Caco-2 (cell line): Measurements from ENCODE around the gene GDAP2. TPM values are rescaled to one million over a fixed set of nuclear protein-coding genes. Genes with fewer than 3 reads are reported as not detected.

Experiments
- BruUV-seq: library from RNA; stranded (reverse); fragments of 400-500 nt; replicated peaks from 2 replicates; lab custom pipeline; 2021; lab: Mats Ljungman, UMichigan
- CTCF ChIA-PET: fragments of 300-600 bp; sonication (Branson Sonifier 250); formaldehyde crosslinking; loops from one replicate; lab custom pipeline; 2022; ENCODE audit warnings: antibody characterized with exemption; lab: Charles Lee
- POLR2A ChIA-PET: fragments of 300-600 bp; sonication (Branson Sonifier 250); formaldehyde crosslinking; loops from one replicate; lab custom pipeline; 2022; ENCODE audit warnings: antibody characterized with exemption; lab: Charles Lee
- DNase-seq, 2 experiments: peaks; one replicate each; pipeline versions ENCODE4 v3.0.0 to v3.0.0-alpha.2; 2020 to 2022
- H3K27me3 ChIP-seq: replicated peaks from 2 replicates; pipeline ENCODE4 v1.6.0; 2011; ENCODE audit warnings: low read length; ENCODE audit not compliant: control insufficient read depth, insufficient read depth
- H3K36me3 ChIP-seq: 2 replicates; pipeline ENCODE4 v1.5.1; 2011; ENCODE audit warnings: low read length; ENCODE audit not compliant: control insufficient read depth, insufficient read depth
- H3K4me1 ChIP-seq: fragments of 250-450 bp; sonication (Bioruptor Pico); 2 replicates; pipeline ENCODE4 v1.5.1; 2020; ENCODE audit warnings: mild to moderate bottlenecking
- H3K4me3 ChIP-seq: 2 replicates; pipeline ENCODE4 v1.5.1; 2011; ENCODE audit warnings: low read depth, mild to moderate bottlenecking, control low read depth, low read length
- H3K9me3 ChIP-seq: fragments of 250-450 bp; sonication (Bioruptor Pico); 2 replicates; pipeline ENCODE4 v1.5.1; 2020; ENCODE audit warnings: mild to moderate bottlenecking, moderate library complexity
- H3K27ac Mint-ChIP-seq: one replicate; pipeline ENCODE4 v1.8.0; 2022; ENCODE audit warnings: mixed read lengths; ENCODE audit not compliant: unreplicated experiment
- H3K27me3 Mint-ChIP-seq: one replicate; pipeline ENCODE4 v1.8.0; 2022; ENCODE audit warnings: mixed read lengths; ENCODE audit not compliant: insufficient read depth, unreplicated experiment
- H3K36me3 Mint-ChIP-seq: one replicate; pipeline ENCODE4 v1.8.0; 2022; ENCODE audit warnings: mild to moderate bottlenecking, mixed read lengths; ENCODE audit not compliant: insufficient read depth, unreplicated experiment
- H3K4me1 Mint-ChIP-seq: one replicate; pipeline ENCODE4 v1.8.0; 2022; ENCODE audit warnings: low read depth, mixed read lengths; ENCODE audit not compliant: unreplicated experiment
- H3K4me3 Mint-ChIP-seq: one replicate; pipeline ENCODE4 v1.8.0; 2022; ENCODE audit warnings: mild to moderate bottlenecking, moderate library complexity, mixed read lengths; ENCODE audit not compliant: unreplicated experiment
- H3K9me3 Mint-ChIP-seq: one replicate; pipeline ENCODE4 v1.8.0; 2022; ENCODE audit warnings: mixed read lengths; ENCODE audit not compliant: unreplicated experiment
- CTCF ChIP-seq, 2 experiments: fragments of 200-600 bp in 1 of 2; IDR thresholded peaks; 1 replicate in 1 of 2; 2 replicates in 1 of 2; pipeline versions ENCODE4 v1.5.1 to v1.8.0; 2011 to 2022; ENCODE audit warnings: antibody characterized with exemption in 1 of 2, control low read depth in 1 of 2, inconsistent platforms in 1 of 2, low read depth in 1 of 2, low read length in 1 of 2, mild to moderate bottlenecking in 1 of 2, moderate library complexity in 1 of 2; ENCODE audit not compliant: insufficient read depth in 1 of 2, severe bottlenecking in 1 of 2, unreplicated experiment in 1 of 2
- intact Hi-C: fragments of 100-400 bp; cut with micrococcal nuclease; formaldehyde crosslinking; loops from one replicate; pipeline ENCODE4 v1.10.0; 2022; ENCODE audit not compliant: unreplicated experiment
- total RNA-seq: library from RNA; stranded (reverse); gene quantifications from 2 replicates; pipeline ENCODE4 v1.2.3, GENCODE V29; 2022

GDAP2 gene
- total RNA-seq, 1 experiment from 2014 or later, result 16.4 TPM

GRCh38 chr1:117814856-117815797, 114.3 kb downstream of the GDAP2 start:
- no peak for TF ChIP-seq CTCF (IDR thresholded peaks at IDR 0.05; ENCODE audit: insufficient read depth in 1 of 2, low read depth in 1 of 2, low read length in 1 of 2, severe bottlenecking in 1 of 2, unreplicated experiment in 1 of 2)
- H3K27me3 Mint-ChIP-seq, result no peaks in the 10 kb centered on the region
- no peak overlapping the region for H3K4me3 Mint-ChIP-seq
- H3K4me1 Mint-ChIP-seq, result no peaks in the 10 kb centered on the region
- no peaks in the 10 kb centered on the region for H3K36me3 Mint-ChIP-seq
- Histone ChIP-seq H3K4me3 (no peak overlapping the region), H3K4me1 (no peaks in the 10 kb centered on the region), H3K36me3 (no peaks in the 10 kb centered on the region), H3K27me3 (no peaks in the 10 kb centered on the region), H3K9me3 (no peaks in the 10 kb centered on the region)
- intact Hi-C loops, result no loop called here
- H3K9me3 Mint-ChIP-seq, result no peaks in the 10 kb centered on the region
- BruUV-seq, result no TSS peak
- no peak for DNase-seq
- ChIA-PET POLR2A (no interaction called here), CTCF (no interaction called here)
- H3K27ac Mint-ChIP-seq, result no peak overlapping the region

Other genes with a start within 250 kb of the GDAP2 start
- 27.0 and 28.3 TPM in 2 replicates for gene WDR3, start 118 bp upstream of the GDAP2 start, total RNA-seq